Activated CD4-positive, alpha-beta memory T cell treated with anti-CD3 and anti-CD28 coated beads for 36 hours (primary cell): ENCODE results near the gene RAD23A. TPM values are rescaled to one million over a fixed set of nuclear protein-coding genes. Genes with fewer than 3 reads are reported as not detected.

Source experiments
- CTCF ChIA-PET: fragments of 350-600 bp; sonication (Branson Sonifier 250); formaldehyde crosslinking; loops from one replicate; lab custom pipeline; 2021; ENCODE audit warnings: antibody characterized with exemption, inconsistent platforms; lab: Charles Lee
- POLR2A ChIA-PET: fragments of 350-600 bp; sonication (Branson Sonifier 250); formaldehyde crosslinking; loops from one replicate; lab custom pipeline; 2021; ENCODE audit warnings: antibody characterized with exemption; lab: Charles Lee
- DNase-seq: peaks from one replicate; pipeline ENCODE4 v3.0.0-alpha.2; 2020
- H3K27ac Mint-ChIP-seq: one replicate; pipeline ENCODE4 v1.8.0; 2021; ENCODE audit warnings: mixed read lengths
- H3K27me3 Mint-ChIP-seq: one replicate; pipeline ENCODE4 v1.8.0; 2021; ENCODE audit warnings: mixed read lengths
- H3K36me3 Mint-ChIP-seq: one replicate; pipeline ENCODE4 v1.8.0; 2021; ENCODE audit warnings: mixed read lengths
- H3K4me1 Mint-ChIP-seq: one replicate; pipeline ENCODE4 v1.8.0; 2021; ENCODE audit warnings: low read depth, mixed read lengths
- H3K4me3 Mint-ChIP-seq: one replicate; pipeline ENCODE4 v1.8.0; 2021; ENCODE audit warnings: mild to moderate bottlenecking, mixed read lengths
- H3K9me3 Mint-ChIP-seq: one replicate; pipeline ENCODE4 v1.8.0; 2021; ENCODE audit warnings: mixed read lengths
- intact Hi-C: fragments of 100-400 bp; cut with micrococcal nuclease; formaldehyde crosslinking; loops from one replicate; pipeline ENCODE4 v1.15.1; 2023
- total RNA-seq, 2 experiments: library from RNA; stranded (reverse); gene quantifications; one replicate each; pipeline ENCODE4 v1.2.3, GENCODE V29; 2021

The RAD23A gene
- total RNA-seq, 2 experiments from 2014 or later = 190 to 194 TPM

DNA sequence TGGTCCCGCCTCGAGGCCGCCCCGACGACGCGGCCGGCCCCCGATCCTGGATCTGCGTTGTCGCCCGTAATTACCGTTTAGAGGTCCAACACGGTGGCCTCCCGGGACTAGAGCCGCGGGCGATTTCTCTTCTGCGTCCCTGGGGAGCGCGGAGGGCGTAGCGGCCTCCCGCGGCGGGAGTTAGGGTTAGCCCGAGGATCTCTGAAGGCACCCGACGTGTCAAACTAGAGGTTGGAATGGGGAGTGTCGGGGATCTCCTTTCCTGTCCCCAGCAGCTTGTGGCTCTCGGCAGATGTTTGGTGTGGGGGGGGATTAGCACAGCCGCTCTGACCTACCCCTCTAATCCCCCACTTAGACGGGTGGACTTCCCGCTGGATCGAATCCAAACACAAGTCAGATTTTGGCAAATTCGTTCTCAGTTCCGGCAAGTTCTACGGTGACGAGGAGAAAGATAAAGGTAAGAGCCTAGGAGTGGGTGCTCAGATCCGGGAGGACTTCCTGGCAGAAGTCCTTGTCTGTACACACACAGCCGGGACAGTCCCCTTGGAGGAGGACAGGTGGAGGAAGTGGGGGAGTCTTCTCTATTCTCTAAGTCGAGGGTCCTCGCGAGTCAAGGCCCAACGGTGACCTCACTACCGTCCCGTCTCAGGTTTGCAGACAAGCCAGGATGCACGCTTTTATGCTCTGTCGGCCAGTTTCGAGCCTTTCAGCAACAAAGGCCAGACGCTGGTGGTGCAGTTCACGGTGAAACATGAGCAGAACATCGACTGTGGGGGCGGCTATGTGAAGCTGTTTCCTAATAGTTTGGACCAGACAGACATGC lies 6.7 kb upstream of the RAD23A start:
- H3K27ac Mint-ChIP-seq = peak overlapping the region; percentile 95
- intact Hi-C loops = loop anchor here (1.0 to 5.0 kb wide), 9 partner anchors 7 to 327 kb away; partner anchors contain the start of genes GADD45GIP1, GCDH, GET3 and IER2
- no peaks in the 10 kb centered on the region for H3K27me3 Mint-ChIP-seq
- peak overlapping the region; percentile 98 for H3K4me3 Mint-ChIP-seq
- peaks cover 53% of the 10 kb centered on the region for H3K36me3 Mint-ChIP-seq
- H3K9me3 Mint-ChIP-seq = no peaks in the 10 kb centered on the region
- peak; percentile 70 for DNase-seq
- CTCF ChIA-PET = interaction anchor here (0.7 to 1.0 kb wide), 3 partner anchors 26 to 54 kb away, joined by 3 to 10 read pairs (median 3); no protein-coding TSS in a partner anchor
- POLR2A ChIA-PET = interaction anchor here (1.0 to 2.7 kb wide), 2 partner anchors 9 to 54 kb away, joined by 4 to 10 read pairs; no protein-coding TSS in a partner anchor
- peaks cover 53% of the 10 kb centered on the region for H3K4me1 Mint-ChIP-seq

DNA sequence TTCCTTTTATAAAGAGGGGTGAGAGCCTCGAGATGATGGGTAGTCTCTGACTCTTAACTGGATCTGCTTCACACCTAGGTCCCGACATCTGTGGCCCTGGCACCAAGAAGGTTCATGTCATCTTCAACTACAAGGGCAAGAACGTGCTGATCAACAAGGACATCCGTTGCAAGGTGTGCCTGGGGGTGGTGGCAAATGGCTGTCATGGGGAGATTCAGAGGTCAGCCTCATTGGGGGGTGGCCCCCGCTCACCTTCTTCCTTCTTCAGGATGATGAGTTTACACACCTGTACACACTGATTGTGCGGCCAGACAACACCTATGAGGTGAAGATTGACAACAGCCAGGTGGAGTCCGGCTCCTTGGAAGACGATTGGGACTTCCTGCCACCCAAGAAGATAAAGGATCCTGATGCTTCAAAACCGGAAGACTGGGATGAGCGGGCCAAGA lies 5.7 kb upstream of the RAD23A start:
- Mint-ChIP-seq H3K9me3 (no peaks in the 10 kb centered on the region), H3K36me3 (peaks cover 60% of the 10 kb centered on the region), H3K27me3 (no peaks in the 10 kb centered on the region), H3K4me1 (peaks cover 58% of the 10 kb centered on the region), H3K27ac (peak overlapping the region; percentile 95), H3K4me3 (peak overlapping the region; percentile 98)
- DNase-seq = no peak
- ChIA-PET POLR2A (interaction anchor here (1.0 kb wide), 1 partner anchor 8 kb away, joined by 4 read pairs; no protein-coding TSS in a partner anchor), CTCF (interaction anchor here (1.0 kb wide), 2 partner anchors 25 to 55 kb away, joined by 3 to 10 read pairs; no protein-coding TSS in a partner anchor)
- intact Hi-C loops = loop anchor here (1.0 to 5.0 kb wide), 6 partner anchors 17 to 328 kb away; partner anchors contain the start of genes GADD45GIP1, GET3, IER2 and JUNB

DNA sequence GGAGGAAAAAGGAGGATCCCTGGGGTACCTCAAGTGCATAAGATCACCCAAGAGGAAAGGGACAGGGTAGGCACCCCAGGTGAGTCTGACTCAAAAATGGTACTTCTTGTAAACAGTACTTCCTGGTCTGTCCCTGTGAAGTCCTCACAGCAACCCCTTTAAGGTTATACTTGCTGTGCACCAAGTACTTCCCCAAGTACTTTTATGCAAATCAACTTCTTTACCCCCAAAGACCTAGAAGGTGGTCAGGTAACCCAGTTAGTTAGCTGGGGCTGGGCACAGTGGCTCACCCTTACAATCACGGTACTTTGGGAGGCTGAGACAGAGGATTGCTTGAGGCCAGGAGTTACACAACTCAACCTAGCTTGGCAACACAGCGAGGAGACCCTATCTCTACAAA lies 4.8 kb upstream of the RAD23A start:
- peak overlapping the region; percentile 98 for H3K4me3 Mint-ChIP-seq
- H3K27ac Mint-ChIP-seq = peak overlapping the region; percentile 95
- intact Hi-C loops = no loop called here
- H3K27me3 Mint-ChIP-seq = peaks cover 1% of the 10 kb centered on the region
- H3K36me3 Mint-ChIP-seq = peaks cover 68% of the 10 kb centered on the region
- H3K4me1 Mint-ChIP-seq = peaks cover 64% of the 10 kb centered on the region
- ChIA-PET CTCF (no interaction called here), POLR2A (interaction anchor here (0.6 to 0.7 kb wide), 2 partner anchors 153 to 217 kb away, joined by 4 read pairs; partner anchors contain the start of gene TNPO2)
- H3K9me3 Mint-ChIP-seq = no peaks in the 10 kb centered on the region
- DNase-seq = no peak

DNA sequence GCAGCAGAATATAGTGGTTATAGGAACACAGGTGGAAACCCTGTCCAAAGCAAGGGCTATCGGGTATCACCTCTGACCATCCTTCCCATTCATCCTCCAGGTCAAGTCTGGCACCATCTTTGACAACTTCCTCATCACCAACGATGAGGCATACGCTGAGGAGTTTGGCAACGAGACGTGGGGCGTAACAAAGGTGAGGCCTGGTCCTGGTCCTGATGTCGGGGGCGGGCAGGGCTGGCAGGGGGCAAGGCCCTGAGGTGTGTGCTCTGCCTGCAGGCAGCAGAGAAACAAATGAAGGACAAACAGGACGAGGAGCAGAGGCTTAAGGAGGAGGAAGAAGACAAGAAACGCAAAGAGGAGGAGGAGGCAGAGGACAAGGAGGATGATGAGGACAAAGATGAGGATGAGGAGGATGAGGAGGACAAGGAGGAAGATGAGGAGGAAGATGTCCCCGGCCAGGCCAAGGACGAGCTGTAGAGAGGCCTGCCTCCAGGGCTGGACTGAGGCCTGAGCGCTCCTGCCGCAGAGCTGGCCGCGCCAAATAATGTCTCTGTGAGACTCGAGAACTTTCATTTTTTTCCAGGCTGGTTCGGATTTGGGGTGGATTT lies 2.1 kb upstream of the RAD23A start:
- Mint-ChIP-seq H3K36me3 (peaks cover 86% of the 10 kb centered on the region), H3K4me3 (peak overlapping the region; percentile 18), H3K27me3 (peaks cover 1% of the 10 kb centered on the region), H3K27ac (peak overlapping the region; percentile 66), H3K9me3 (no peaks in the 10 kb centered on the region), H3K4me1 (peaks cover 67% of the 10 kb centered on the region)
- POLR2A ChIA-PET = interaction anchor here (1.0 kb wide), 1 partner anchor 10 kb away, joined by 3 read pairs; the partner anchor contains the start of gene FARSA
- DNase-seq = no peak
- intact Hi-C loops = no loop called here
- CTCF ChIA-PET = no interaction called here

DNA sequence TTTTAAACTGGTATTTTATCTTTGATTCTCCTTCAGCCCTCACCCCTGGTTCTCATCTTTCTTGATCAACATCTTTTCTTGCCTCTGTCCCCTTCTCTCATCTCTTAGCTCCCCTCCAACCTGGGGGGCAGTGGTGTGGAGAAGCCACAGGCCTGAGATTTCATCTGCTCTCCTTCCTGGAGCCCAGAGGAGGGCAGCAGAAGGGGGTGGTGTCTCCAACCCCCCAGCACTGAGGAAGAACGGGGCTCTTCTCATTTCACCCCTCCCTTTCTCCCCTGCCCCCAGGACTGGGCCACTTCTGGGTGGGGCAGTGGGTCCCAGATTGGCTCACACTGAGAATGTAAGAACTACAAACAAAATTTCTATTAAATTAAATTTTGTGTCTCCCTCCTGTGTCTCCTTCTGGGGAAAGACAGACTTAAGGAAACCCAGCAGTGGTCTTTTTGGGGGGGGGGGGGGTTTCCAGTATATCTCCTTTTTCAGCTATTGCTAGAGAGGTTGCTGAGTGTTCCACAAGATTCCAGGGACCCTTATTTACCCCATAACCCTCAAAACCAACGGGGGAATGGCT lies 1.5 kb upstream of the RAD23A start:
- H3K4me1 Mint-ChIP-seq = peaks cover 63% of the 10 kb centered on the region
- no peak overlapping the region for H3K4me3 Mint-ChIP-seq
- no peak for DNase-seq
- H3K27ac Mint-ChIP-seq = peak overlapping the region; percentile 98
- no peaks in the 10 kb centered on the region for H3K9me3 Mint-ChIP-seq
- peaks cover 1% of the 10 kb centered on the region for H3K27me3 Mint-ChIP-seq
- H3K36me3 Mint-ChIP-seq = peaks cover 80% of the 10 kb centered on the region
- CTCF ChIA-PET = no interaction called here
- POLR2A ChIA-PET = no interaction called here
- intact Hi-C loops = no loop called here

DNA sequence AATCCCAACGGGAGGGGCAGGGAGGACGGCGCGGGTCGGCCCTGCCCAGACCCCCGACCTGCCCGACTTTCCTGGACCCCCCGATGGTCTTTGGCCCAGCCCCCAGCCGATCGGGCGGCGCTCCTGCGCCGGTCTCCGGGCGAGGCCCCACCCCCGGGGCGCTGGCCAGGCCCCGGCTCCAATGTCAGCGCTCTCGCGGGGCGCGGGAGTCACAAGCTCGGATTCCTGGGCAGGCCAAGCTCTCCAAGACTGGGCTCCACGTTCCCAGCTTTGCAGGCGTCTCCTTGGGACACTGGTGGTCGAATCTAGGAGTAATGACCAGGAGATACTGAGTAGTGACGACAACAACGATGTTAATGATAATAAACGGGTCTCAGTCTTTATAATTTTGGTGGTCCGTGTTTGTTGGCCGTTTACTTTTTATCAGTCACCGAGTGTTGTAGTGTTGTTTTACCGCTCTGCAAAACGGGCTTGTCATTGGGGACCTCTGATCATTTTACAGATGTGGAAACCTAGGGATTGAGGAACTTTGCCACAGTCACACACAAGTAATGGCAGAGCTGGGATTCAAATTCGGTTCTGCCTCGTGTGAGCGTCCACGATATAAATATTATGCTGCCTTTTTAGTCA lies 545 bp downstream of the RAD23A start:
- H3K4me1 Mint-ChIP-seq = peaks cover 46% of the 10 kb centered on the region

DNA sequence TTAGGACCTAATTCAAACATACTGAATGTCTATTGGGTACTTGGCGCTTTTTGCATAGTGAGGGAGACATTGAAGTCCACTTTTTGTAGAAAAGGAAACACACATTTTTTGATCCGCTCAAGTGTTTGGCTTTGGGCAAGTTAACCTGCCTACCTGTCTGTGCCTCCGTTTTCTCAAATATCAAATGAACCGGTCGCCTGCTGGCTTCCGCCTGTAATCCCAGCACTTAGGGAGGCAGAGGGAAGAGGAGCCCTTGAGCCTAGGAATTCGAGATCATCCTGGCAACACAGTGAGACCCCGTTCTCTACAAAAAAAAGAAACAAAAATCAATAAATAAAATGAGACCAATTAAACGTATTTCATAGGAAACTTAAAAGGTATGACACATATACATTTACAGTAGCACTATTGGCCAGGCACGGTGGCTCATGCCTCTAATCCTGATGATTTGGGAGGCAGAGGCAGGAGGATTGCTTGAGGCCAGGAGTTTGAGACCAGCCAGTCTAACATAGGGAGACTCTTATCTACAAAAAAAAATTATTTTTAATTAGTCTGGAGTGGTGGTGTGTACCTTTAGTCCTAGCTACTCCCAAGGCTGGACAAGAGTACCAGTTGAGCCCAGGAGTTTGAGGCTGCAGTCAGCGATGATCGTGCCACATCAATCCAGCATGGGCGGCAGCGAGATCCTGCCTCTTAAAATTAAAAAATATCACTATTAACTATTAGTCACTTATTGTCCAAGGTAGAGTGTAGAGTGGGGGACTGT lies 1.3 kb downstream of the RAD23A start:
- ChIA-PET CTCF (interaction anchor here (0.7 to 3.1 kb wide), 5 partner anchors 14 to 61 kb away, joined by 3 to 15 read pairs (median 4); partner anchors contain the start of gene FARSA), POLR2A (interaction anchor here (0.9 to 3.0 kb wide), 3 partner anchors 9 to 155 kb away, joined by 3 to 17 read pairs (median 3); partner anchors contain the start of genes FARSA, GADD45GIP1 and JUNB)
- DNase-seq = no peak
- H3K4me1 Mint-ChIP-seq = peaks cover 49% of the 10 kb centered on the region
- peaks cover 1% of the 10 kb centered on the region for H3K27me3 Mint-ChIP-seq
- H3K36me3 Mint-ChIP-seq = peaks cover 76% of the 10 kb centered on the region
- intact Hi-C loops = loop anchor here (1.0 kb wide), 1 partner anchor 9 kb away; the partner anchor contains the start of gene CALR
- H3K27ac Mint-ChIP-seq = peak overlapping the region; percentile 98
- H3K4me3 Mint-ChIP-seq = peak overlapping the region; percentile 85
- no peaks in the 10 kb centered on the region for H3K9me3 Mint-ChIP-seq

More for the DNA sequence above, 545 bp downstream of the RAD23A start:
- DNase-seq = peak; percentile 69
- intact Hi-C loops = loop anchor here (1.0 kb wide), 1 partner anchor 8 kb away; the partner anchor contains the start of gene CALR
- peaks cover 1% of the 10 kb centered on the region for H3K27me3 Mint-ChIP-seq
- peak overlapping the region; percentile 98 for H3K27ac Mint-ChIP-seq
- ChIA-PET CTCF (interaction anchor here (0.7 to 3.1 kb wide), 4 partner anchors 13 to 61 kb away, joined by 3 to 15 read pairs (median 4); partner anchors contain the start of gene FARSA), POLR2A (interaction anchor here (0.9 to 3.0 kb wide), 3 partner anchors 10 to 154 kb away, joined by 3 to 17 read pairs (median 3); partner anchors contain the start of genes FARSA, GADD45GIP1 and JUNB)
- peaks cover 76% of the 10 kb centered on the region for H3K36me3 Mint-ChIP-seq
- H3K9me3 Mint-ChIP-seq = no peaks in the 10 kb centered on the region
- peak overlapping the region; percentile 85 for H3K4me3 Mint-ChIP-seq

DNA sequence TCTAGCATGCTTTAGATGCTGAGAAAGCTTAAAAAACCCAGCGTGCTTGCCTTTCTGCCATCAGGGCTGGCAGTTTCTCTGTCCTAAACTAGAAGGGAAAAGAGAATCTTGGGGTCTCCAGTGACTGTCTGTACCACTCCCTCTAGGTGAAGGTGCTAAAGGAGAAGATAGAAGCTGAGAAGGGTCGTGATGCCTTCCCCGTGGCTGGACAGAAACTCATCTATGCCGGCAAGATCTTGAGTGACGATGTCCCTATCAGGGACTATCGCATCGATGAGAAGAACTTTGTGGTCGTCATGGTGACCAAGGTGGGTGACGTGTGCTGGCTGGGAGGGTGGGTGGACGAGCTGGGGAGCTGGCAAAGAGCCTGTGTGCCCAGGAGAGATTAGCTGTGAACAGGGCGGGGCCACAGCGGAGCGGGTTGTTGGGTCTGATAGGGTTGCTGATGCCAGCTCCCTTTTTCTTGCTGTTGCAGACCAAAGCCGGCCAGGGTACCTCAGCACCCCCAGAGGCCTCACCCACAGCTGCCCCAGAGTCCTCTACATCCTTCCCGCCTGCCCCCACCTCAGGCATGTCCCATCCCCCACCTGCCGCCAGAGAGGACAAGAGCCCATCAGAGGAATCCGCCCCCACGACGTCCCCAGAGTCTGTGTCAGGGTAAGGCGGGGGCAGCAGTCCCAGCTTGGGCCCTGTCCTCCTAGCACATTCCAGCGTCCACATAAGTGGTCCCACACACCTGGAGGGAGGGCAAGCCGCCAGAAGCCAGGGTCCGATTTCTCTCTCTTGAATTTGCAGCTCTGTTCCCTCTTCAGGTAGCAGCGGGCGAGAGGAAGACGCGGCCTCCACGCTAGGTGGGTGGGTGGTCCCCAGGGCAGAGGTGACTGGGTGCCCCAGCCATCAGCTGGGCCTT lies 2.3 kb downstream of the RAD23A start:
- ChIA-PET POLR2A (interaction anchor here (1.1 to 3.0 kb wide), 2 partner anchors 8 kb away, joined by 4 to 17 read pairs; partner anchors contain the start of gene GADD45GIP1), CTCF (interaction anchor here (1.1 to 3.1 kb wide), 2 partner anchors 18 to 30 kb away, joined by 4 to 15 read pairs; no protein-coding TSS in a partner anchor)
- Mint-ChIP-seq H3K9me3 (no peaks in the 10 kb centered on the region), H3K4me1 (peaks cover 48% of the 10 kb centered on the region), H3K27ac (peak overlapping the region; percentile 58), H3K36me3 (peaks cover 72% of the 10 kb centered on the region), H3K4me3 (peak overlapping the region; percentile 35), H3K27me3 (peaks cover 1% of the 10 kb centered on the region)
- intact Hi-C loops = no loop called here
- DNase-seq = no peak

DNA sequence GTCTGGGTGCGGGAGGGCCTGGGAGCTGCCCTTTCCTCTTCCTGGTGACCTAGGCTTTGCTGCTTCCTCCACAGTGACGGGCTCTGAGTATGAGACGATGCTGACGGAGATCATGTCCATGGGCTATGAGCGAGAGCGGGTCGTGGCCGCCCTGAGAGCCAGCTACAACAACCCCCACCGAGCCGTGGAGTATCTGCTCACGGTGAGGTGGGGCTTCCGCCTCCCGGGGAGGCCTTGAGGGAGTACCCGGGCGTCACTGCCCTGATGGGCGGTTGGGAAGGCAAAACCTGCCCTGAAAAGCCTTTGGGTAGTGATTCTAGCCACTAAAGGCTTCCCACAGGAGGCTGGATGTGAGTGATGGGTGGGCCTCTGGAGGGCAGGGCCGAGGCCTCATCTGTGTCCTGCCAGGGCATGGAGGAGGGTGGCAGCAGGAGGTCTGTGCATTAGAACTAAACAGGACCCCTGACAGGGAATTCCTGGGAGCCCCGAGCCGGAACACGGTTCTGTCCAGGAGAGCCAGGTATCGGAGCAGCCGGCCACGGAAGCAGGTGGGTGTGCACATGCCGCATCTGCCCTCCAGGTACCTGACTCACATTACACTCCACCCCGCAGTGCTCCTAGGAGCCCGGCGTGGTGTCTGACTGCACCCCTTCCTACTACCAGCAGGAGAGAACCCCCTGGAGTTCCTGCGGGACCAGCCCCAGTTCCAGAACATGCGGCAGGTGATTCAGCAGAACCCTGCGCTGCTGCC lies 3.1 kb downstream of the RAD23A start:
- ChIA-PET CTCF (interaction anchor here (3.1 kb wide), 1 partner anchor 17 kb away, joined by 15 read pairs; no protein-coding TSS in a partner anchor), POLR2A (interaction anchor here (1.1 kb wide), 1 partner anchor 9 kb away, joined by 4 read pairs; no protein-coding TSS in a partner anchor)
- DNase-seq = no peak
- no peak overlapping the region for H3K4me3 Mint-ChIP-seq
- intact Hi-C loops = no loop called here
- H3K4me1 Mint-ChIP-seq = peaks cover 48% of the 10 kb centered on the region
- H3K27me3 Mint-ChIP-seq = peaks cover 1% of the 10 kb centered on the region
- H3K36me3 Mint-ChIP-seq = peaks cover 71% of the 10 kb centered on the region
- no peaks in the 10 kb centered on the region for H3K9me3 Mint-ChIP-seq
- peak overlapping the region; percentile 2 for H3K27ac Mint-ChIP-seq
